ENCODE data around the gene TPSB2.

- TF ChIP-seq EZH2phosphoT487 (IDR thresholded peaks at IDR 0.05; ENCODE audit: insufficient read depth, low read depth) (no peak), EZH2 (IDR thresholded peaks at IDR 0.05; ENCODE audit: insufficient read depth, poor library complexity, severe bottlenecking) (no peak)
Measured at GRCh38 chr16:1206786-1207185, 23.2 kb downstream of the TPSB2 start.

All from GM23248 (cell line).